OCI-LY3 (cell line): Measurements from ENCODE around the gene ADARB1.

ENCODE experiments used
- CTCF ChIP-seq: fragments of 200-600, 300-600 bp; sonication (generic); IDR thresholded peaks from 2 replicates; pipeline ENCODE4 v1.5.1; 2014; ENCODE audit warnings: antibody characterized with exemption, low read length, low read depth
- EZH2phosphoT487 ChIP-seq: fragments of 200-600 bp; shearing (Covaris generic); IDR thresholded peaks from 2 replicates; pipeline ENCODE4 v1.6.1; 2018; ENCODE audit warnings: antibody characterized with exemption, mixed run types, low read depth

- TF ChIP-seq CTCF (no peak), EZH2phosphoT487 (no peak)
Observed at GRCh38 chr21:45139473-45139872, 65.1 kb downstream of the ADARB1 start.
